C4-2B (cell line): Measurements from ENCODE around the gene NCAPH2.

Experiments used
- ZFX ChIP-seq: fragments of 450-650 bp; IDR thresholded peaks from 2 replicates; pipeline ENCODE4 v1.6.1; 2017
- TF ChIP-seq, protein P1 (sequence below): fragments of 450-650 bp; conservative IDR thresholded peaks from 2 replicates; pipeline ENCODE4 v1.5.1; 2017; ENCODE audit warnings: mild to moderate bottlenecking

DNA sequence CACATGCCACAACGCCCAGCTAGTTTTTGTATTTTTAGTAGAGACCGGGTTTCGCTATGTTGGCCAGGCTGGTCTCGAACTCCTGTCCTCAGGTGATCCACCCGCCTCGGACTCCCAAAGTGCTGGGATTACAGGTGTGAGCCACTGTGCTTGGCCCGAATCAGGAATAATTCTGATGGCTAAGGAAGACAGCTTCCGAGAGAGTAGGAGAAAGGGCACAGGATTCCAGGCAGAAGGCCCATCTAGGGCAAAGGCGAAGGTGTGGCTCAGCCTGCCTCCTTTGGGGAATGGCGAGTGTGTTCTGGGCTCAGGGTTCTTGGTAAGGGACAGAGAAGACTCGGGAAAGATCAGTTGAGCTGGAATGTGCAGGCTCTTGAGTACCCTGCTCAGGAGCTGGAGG, 56.3 kb downstream of the NCAPH2 start:
- TF ChIP-seq, protein P1, sequence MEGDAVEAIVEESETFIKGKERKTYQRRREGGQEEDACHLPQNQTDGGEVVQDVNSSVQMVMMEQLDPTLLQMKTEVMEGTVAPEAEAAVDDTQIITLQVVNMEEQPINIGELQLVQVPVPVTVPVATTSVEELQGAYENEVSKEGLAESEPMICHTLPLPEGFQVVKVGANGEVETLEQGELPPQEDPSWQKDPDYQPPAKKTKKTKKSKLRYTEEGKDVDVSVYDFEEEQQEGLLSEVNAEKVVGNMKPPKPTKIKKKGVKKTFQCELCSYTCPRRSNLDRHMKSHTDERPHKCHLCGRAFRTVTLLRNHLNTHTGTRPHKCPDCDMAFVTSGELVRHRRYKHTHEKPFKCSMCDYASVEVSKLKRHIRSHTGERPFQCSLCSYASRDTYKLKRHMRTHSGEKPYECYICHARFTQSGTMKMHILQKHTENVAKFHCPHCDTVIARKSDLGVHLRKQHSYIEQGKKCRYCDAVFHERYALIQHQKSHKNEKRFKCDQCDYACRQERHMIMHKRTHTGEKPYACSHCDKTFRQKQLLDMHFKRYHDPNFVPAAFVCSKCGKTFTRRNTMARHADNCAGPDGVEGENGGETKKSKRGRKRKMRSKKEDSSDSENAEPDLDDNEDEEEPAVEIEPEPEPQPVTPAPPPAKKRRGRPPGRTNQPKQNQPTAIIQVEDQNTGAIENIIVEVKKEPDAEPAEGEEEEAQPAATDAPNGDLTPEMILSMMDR = no peak
- TF ChIP-seq ZFX = no peak
